ENCODE data around the gene GMEB1.

The GMEB1 gene

GRCh38 chr1:28751315-28752060 is 82.9 kb downstream of the GMEB1 start:
- DNase-seq (ENCODE audit: low read depth, low spot score), result peak; percentile 28

- DNase-seq (ENCODE audit: low read depth, low spot score), result no peak
Measured at GRCh38 chr1:28755701-28756100, 87.1 kb downstream of the GMEB1 start.

- DNase-seq (ENCODE audit: low read depth, low spot score), result peak; percentile 39
Measured at GRCh38 chr1:28756846-28757245, 88.3 kb downstream of the GMEB1 start.

- no peak for DNase-seq (ENCODE audit: low read depth, low spot score)
Measured at GRCh38 chr1:28758420-28758819, 89.8 kb downstream of the GMEB1 start.

- no peak for DNase-seq (ENCODE audit: low read depth, low spot score)
Measured at GRCh38 chr1:28759257-28759656, 90.7 kb downstream of the GMEB1 start.

- no peak for DNase-seq (ENCODE audit: low read depth, low spot score)
Measured at GRCh38 chr1:28761189-28761588, 92.6 kb downstream of the GMEB1 start.

GRCh38 chr1:28766532-28767183 is 98.1 kb downstream of the GMEB1 start:
- DNase-seq (ENCODE audit: low read depth, low spot score), result no peak
